ENCODE data around the gene MOB3B.

Gene MOB3B

DNA sequence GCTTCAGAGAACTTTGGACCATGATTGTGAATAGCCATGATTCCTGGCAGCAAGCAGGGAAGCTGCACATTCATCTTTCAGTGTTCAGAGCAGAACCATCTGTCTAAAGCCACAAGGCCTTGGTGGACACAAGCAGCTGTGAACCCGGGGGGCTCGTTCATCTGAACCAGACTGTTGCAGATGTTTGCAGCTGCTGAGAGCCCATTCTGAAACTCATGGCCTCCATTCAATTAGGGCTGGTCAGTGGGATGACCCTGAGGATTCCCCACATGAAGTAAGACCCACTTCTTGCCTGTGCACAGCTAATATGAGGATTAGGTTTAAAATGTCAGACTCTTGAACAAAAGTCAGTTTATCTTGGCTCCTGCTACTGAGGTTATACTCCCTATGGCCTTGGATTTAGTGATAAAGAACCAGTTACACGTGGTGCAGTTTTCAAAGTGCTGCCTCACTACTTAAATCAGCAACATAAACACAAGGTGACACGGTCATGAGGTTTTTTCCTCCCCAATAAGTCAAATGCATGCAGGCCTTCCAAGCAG is 115.3 kb downstream of the MOB3B start:
- DNase-seq, result no peak

DNA sequence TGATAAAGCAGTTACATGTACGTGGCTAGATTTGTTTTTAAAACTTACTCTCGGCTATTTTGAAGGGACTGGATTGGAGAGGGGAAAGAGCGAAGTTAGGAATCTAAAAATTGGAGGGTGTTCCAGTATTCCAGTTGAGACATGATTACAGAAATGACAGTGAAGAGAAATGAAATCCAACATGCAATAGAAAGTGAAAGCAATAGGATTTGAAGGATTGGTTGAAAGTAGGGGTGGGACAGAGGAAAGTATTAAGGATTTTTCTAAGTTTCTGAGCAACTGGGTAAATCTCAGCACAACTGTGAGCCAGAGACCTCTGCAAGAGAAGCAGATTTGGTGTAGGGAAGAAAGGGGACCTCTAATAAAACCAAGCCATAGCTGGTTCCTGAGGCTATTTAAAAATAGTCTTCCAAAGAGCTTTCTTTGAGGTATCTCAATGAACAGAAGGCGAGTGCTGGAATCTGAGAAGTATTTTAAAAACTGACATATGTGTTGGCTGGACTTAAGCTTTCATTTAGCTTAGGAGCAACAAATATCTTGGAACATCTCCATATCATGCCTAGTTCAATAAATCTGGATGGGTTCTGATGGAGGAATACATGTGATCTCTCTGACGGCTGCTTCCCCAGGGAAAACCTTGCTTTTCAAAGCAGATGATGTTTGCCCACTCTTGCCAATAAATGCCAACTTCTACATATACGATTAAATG is 115.9 kb downstream of the MOB3B start:
- no peak for DNase-seq

DNA sequence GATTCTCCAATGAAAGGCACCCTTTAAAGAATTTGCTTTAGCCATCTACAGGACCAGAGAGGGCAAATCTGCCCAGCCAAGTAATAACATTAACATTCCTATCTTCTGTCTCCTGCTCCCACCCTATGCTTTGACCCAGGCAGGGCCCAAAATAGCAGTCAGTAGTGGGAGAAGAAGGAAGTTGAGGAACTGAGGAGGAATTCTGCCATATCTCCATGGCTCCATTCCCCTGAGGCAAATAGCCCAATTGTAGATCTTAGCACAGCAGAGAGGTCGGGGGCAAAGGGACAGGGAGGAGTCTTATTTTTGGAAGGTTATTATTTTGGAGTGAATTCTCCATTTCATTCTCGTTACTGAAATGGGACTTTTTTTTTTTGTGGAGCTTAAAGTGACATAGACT is 116.7 kb downstream of the MOB3B start:
- no peak for DNase-seq

DNA sequence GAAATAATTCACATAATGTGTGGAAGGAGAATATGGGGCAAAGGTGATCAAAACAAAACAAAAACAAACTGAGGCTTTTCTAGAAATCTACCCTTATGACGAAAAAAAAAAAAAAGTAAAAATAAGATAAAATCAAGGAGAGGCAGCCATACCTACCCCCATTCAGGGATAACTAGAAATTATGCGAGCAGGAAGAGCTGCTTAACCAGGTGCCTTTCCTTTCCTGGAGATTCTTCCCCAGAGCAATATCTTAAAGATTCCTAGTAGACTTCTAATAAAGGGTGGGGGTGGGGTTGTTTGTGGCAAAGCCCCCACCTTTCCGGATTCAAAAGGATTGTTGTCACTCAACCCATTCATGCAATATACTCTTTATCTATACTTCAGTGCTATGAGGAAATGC is 117.5 kb downstream of the MOB3B start:
- DNase-seq, result no peak

DNA sequence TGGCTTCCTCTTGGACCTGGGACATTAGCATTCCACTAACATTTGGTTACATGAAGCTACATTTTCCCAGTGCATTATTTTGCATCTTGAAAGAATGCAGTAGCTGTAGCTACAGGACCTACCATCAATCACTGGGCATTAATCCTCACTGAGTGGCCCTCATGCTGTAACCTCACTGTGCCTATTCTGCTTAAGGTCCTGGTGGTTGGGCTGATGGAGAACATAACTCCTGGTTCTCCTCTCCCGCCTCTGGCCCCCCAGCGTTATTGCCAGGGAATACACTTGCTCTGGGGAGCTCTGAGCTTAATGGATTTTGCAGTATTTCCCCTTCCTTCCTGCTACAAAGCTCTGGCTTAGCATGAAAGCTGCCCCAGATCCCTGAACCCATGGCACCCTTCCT is 121.1 kb downstream of the MOB3B start:
- DNase-seq, result no peak

DNA sequence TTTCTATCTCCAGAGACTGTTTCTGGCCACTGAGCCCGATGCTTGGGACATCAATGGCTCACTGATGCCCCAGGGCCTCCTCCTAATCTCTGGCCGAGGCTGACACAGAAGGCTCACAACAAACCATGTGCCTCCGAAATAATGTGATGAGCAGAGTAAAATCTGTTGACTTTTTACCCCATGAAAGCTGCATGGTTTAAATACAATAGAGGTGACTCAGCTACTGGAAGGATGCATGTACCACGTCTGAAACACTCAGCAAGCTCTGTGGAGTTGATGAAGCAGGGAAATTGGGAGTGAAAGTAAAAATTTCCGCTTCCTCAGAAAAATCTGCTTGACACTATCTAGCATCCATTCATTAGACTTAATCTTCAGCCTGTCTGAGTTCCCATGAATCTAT is 121.6 kb downstream of the MOB3B start:
- DNase-seq, result no peak

DNA sequence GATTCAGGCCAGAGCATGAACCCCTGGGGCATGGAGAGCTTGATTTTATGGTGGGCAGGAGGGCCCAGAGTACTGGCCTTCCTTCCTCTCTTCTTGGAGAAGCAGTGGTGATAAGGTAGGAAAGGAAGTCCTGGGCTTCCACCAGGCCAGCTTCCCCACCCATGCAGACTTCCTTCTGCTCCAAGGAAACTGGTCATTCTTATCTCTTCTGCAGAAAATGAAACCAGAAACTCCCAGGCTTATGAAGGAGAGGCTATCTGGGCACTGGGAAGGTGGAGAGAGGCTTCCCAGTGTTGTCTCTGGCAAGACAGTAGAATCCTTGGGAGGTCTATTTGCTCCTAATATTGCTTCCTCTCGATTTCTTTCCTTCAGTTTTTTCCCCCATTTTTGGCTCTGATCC is 122.1 kb downstream of the MOB3B start:
- DNase-seq, result no peak

DNA sequence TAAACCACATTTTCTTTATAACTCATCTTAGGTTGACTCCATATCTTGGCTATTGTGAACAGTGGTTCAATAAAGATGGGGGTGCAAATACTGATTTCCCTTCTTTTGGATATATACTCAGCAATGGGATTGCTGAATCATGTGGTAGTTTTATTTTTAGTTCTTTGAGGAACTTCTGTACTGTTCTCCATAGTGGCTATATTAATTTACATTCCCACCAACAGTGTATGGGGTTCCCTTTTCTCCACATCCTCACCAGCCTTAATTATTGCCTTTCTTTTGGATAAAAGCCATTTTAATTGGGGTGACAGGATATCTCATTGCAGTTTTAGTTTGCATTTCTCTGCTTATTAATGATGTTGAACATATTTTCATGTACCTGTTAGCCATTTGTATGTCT is 125.0 kb downstream of the MOB3B start:
- no peak for DNase-seq

DNA sequence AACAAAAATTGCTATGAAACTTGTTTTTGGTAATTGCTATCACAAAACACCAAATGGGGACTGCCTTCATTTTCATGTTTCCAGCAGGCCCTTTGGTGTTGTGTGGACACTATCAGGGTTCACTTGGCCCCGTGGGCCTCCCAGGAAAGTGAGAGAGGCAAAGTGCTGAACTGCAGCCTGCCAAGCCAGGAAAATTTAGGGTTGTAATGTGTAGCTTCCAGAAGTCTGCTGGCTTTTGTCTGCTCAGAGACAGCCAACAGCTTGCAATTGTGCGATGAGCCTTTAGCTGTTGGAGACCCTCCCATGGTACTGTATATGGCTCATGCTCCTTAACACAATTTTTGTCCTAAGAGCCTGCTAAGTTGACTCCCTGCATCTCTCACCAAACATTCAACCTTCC is 127.0 kb downstream of the MOB3B start:
- no peak for DNase-seq

DNA sequence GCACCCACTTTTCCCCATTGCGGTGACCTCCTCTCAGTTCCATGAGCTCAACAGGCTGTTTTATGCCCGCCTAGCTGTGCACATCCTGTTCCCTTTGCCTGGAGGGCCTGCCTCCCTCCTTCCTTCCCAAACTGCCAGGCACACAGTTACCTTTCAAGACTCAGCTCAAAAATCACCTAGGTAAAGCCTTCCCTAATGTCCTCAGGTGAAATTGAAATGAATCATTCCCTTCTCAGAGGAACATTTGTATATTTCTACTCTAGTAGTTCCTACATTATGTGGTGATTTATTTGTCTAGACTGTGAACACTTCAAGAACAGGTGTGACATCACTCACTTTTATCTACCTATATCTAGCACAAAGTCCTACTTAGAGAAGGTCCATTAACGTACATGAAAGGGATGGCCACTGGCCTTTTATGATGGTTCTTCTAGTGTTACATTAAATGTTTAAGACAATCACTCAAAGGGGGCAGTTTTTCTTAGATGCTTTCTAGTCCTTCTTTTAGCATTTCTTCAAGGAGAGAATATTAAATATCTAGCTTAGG is 129.2 kb downstream of the MOB3B start:
- no peak for DNase-seq

DNA sequence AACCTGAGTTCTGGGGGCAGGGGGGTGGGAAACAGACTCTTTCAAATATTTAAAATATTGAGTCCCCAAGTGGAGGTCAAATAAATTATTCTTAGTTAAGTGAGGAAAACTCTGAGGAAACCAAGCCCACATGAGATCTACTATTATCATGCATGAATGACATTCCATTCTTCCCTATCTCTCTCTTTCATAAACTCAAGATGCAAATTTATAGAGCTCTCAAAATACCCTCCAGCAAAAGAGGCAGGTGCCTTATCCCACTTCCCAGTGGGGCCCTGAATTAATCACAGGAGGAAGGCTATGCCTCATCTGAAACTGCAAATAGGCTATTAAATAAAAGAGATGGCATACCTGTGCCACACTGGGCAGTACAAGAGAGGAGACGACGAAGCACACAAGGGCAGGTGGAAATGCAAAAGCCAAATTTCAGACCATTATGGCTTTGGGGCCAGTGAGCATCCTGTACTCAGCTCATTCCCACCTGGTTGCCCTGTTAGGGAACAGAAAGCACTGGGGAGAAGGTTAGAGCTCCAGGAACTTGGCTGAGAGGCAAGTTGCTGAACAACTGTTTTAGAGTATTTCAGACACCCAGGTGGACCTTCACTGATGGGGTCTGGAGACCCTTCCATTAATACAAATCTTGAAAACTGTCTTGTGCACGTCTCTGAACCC is 130.5 kb downstream of the MOB3B start:
- DNase-seq, result no peak

DNA sequence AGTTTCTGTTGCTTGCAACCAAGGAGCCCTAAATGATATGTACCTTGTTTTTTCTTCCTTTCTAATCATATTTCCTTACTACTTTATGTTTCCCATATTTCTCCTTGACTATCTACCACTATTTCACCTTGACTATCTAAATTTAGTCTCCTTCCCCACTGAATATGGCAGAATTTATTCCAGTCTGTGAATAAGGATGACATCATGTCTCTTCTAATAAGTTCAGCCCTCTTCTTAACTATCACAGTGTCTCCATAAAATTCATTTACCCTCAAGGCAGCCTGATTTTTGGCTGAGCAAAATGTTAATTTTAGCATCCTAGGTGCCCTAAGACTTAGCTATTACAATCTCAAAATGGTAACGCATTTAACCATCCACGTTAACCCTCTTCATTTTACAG is 133.1 kb downstream of the MOB3B start:
- DNase-seq, result no peak

DNA sequence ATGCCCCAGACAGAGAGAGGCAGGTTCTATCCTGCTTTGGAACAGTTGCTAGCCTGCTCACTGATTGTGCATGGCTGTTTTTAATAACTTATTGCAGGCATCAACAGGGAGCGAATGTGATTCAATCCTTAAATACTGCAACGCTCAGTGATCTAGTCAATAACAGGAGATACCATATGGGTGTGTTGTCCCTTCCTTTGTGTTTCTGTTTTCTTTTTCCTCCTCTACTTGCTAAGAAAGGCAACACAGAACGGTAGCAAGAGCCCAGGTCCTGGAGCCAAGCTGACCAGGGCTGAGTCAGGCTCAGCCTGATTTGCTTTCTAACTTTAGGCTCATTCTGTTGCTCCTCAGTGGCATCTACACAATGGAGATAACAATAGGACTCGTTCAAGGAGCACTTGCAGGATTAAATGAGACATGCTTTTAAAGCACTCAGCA is 134.1 kb downstream of the MOB3B start:
- DNase-seq, result no peak

DNA sequence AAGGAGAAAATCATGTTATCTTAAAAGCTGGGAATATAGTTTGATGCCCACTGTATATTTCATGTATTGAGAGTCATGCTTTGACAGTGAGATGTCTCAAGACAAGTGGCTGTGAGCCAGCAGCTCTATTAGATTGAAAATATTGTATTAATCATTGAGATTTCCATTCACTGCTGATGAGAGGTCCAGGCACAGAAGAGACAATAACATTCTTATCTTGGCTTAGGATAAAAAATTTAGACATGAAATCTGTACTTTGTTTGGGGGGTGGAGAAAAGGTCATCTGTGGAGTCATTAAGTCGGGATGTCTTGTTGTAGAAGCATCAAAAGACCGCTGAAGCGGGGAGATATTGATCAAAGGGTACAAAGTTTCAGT is 134.8 kb downstream of the MOB3B start:
- no peak for DNase-seq

DNA sequence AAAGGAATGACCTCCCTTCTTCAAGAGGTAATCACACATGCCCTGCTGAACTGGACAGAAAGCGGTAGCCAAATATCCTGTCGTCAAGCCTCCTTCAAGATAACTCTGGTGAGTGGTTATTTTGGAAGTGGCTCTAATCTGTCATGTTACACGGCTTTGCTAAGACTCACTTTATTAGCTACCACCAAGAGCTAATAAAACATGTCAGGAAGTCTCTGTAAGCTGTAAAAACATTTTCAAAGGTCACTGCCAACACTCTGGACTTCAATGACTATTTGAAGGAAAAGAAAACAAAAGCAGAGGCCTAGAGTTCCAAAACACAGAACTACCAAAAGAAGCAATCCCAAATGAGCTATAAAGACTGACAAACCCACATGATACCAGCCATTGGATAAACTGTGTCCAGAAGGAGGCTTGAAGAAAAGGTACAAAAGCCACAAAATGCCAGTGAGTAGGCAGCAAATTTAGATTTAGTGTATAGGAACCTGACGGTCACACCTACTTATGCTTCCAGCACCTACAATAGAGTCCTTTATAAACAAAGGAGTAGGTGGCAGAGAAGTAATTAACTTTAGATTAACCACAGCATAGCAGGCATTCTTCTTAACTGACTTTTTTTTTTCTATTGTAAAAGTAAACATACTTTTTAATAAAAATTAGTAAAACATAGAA is 135.3 kb downstream of the MOB3B start:
- no peak for DNase-seq

DNA sequence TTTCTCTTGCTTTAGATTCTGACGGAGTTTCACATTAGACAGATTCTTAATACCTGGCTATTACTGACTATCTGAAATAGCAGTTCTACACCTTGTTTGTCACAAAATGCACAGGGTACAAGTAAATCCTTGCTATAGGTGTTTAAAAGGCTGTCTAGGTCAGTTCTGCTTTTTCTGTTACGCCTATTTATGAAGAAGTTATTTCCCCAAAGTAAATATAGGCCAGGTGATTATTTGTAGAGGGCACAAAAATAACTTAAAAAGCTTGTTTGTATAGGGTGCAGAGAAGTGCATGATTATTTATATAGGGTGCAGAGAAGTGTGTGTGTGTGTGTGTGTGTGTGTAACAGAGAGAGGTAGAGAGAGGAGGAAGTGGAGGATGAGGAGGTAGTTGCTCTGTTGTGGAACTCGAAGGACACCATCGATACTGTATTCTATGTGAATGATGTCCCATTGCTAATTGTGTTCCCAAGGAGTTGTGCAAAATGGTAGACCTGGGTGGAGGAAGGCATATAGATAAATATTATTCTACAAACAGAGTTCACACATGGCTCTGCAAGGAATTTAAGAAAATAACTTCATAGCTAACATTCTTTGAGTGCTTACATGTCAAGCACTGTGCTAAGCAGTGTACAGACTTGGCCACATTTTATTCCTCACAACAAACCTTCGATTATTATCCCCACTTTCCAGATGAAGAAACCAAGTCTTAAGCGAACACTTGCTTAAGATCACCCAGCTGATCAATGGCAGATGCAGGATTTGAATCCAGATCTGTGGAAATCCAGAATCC is 136.4 kb downstream of the MOB3B start:
- DNase-seq, result no peak

DNA sequence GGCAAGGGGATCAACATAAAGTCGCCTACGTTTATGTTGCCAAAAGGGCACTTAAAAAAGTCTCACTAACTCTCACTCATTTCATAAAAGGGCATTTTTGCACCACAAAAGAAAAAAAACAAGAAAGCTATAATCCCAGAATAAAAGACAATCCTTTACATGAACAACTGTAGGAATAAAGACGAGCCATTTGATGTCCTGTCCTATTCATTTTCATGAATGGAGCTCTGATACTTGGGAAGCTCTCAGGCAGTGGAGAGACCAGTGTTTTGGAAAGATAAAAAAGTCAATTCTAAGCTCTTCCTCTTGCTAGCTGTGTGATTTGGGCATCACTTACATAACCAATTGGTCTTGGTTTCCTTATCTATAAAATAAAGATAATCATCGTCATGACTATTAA is 137.2 kb downstream of the MOB3B start:
- no peak for DNase-seq

DNA sequence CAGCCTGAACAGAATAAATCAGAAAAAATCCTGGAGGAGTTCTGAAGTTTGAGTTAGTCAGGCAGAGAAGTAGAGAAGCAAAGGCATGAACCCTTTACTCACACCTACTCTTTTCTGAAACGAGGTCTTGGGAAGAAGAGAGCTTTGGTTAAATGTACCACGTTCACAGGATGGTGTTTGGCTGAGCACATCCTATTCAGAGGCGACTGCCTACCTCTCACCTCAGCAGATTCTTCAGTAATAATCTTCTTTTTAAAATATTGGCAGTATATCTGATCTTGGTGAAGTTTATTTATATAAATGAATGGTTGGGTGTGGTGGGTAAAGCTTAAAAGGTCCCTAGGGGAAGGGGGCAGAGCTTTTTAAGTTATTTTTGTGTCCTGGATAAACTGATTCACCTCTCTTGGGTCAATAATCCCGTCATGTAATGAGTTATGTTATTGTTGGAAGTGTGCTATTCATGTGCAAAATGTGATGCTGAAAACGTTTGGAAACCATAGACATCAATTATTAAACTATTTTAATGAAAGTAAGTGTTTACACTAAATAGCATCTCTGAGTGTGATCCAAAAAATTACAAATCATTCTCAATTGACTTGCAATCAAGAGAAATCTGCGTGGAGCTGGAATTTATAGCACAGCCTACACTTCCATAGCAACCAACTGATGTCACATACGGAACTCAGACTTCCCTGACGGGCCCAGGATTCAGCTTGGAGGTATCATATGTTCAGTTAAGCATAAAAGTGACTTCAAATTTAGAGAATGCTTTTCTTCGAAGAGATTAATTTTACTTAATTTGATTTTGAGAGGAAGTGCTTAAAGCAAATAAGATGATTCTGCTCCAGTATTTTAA is 138.3 kb downstream of the MOB3B start:
- no peak for DNase-seq

DNA sequence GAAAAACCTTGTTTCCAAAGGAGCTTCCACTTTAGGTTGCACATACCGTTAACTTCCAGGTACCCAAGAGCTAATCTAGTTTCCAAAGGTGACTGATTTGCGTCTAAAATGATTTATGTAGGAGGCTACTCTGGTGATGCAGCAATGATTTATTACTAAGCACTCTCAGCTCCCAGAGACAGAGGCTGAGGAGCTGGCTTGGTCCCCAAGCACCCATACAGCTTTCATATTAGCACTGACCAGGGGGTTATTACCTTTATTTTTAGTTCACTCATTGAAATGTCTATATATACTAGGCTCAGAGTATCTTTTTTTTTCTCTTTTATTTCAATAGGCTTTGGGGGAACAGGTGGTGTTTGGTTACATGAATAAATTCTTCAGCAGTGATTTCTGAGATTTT is 141.5 kb downstream of the MOB3B start:
- DNase-seq, result no peak

DNA sequence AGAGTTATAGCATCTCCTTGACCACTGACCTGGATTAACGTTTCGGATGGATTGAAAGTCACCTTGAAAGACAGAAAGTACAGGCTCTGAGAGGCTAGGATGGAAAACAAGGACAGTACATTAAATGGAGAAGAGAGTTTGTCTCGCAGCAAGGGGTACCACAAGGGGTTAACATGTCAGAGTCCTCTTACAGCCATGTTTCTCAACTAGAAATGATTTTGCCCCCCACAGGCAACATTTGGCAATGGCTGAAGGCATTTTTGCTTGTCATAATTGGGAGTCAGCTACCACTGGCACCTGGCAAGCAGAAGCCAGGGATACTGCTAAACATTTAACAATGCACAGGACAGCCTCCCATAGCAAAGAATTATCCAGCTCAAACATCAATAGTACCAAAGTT is 141.9 kb downstream of the MOB3B start:
- DNase-seq, result no peak

DNA sequence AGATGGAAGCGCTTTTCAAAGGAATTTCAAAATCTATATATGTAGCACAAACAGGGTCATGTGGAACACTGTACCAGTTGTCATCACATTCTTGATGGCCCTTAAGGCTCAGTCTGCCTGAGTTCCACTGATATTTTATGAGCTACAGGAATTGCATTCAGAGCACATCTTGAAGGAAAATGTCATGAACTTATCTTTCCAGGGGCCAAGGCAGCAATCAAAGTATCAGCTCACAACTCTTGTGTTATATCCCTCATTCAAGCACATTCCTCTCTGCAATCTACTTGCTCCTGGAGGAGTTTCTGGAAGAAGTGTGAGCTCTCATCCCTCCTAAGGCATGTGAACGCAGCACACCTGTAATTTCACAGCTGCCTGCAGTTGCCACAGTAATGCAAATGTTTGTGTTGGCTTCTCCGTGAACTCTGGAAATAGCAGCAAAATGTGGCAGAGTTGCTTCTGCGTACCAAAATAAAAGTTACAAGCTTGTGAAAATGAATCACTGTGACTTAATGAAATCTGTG is 143.0 kb downstream of the MOB3B start:
- no peak for DNase-seq
